SU-DHL-6 (cell line): ENCODE data around the gene NFKBIZ.

ENCODE experiments used
- H2AFZ ChIP-seq: fragments of 200-600 bp; sonication (generic); 2 replicates; pipeline ENCODE4 v1.6.1; 2014; ENCODE audit warnings: low read depth, mild to moderate bottlenecking, moderate library complexity, mixed read lengths, antibody characterized with exemption, low read length; ENCODE audit not compliant: severe bottlenecking
- H3F3A ChIP-seq: fragments of 200-600 bp; shearing (Covaris generic); 2 replicates; pipeline ENCODE4 v1.6.0; 2016; ENCODE audit warnings: antibody characterized with exemption, mild to moderate bottlenecking; ENCODE audit not compliant: insufficient read depth
- H3K27ac ChIP-seq: fragments of 200-600 bp; sonication (generic); 2 replicates; pipeline ENCODE4 v1.5.1; 2016; ENCODE audit warnings: low read depth, mild to moderate bottlenecking, low read length, moderate library complexity, mixed read lengths
- H3K27me3 ChIP-seq: fragments of 200-600 bp; sonication (generic), shearing (Covaris generic); 2 replicates; pipeline ENCODE4 v1.6.0; 2014; ENCODE audit warnings: mild to moderate bottlenecking, low read length
- H3K36me3 ChIP-seq: fragments of 200-600 bp; sonication (generic); 2 replicates; pipeline ENCODE4 v1.6.1; 2014; ENCODE audit warnings: mild to moderate bottlenecking, low read length, mixed read lengths
- H3K4me2 ChIP-seq: fragments of 300-600, 200-600 bp; shearing (Covaris generic), sonication (generic); 2 replicates; pipeline ENCODE4 v1.6.0; 2014; ENCODE audit warnings: low read length, low read depth, mild to moderate bottlenecking; ENCODE audit not compliant: poor library complexity, severe bottlenecking
- H3K4me3 ChIP-seq: fragments of 200-600 bp; sonication (generic); 2 replicates; pipeline ENCODE4 v1.5.1; 2014; ENCODE audit warnings: antibody characterized with exemption, low read length, mild to moderate bottlenecking, mixed read lengths; ENCODE audit not compliant: insufficient read depth, poor library complexity, severe bottlenecking
- H3K79me2 ChIP-seq: fragments of 200-600 bp; sonication (generic); 2 replicates; pipeline ENCODE4 v1.6.1; 2014; ENCODE audit warnings: mild to moderate bottlenecking, low read length, moderate library complexity; ENCODE audit not compliant: insufficient read depth
- H3K9ac ChIP-seq: fragments of 200-600 bp; sonication (generic); 2 replicates; pipeline ENCODE4 v1.7.0; 2014; ENCODE audit warnings: mild to moderate bottlenecking, low read length
- H3K9me2 ChIP-seq: fragments of 200-600 bp; sonication (generic); replicated peaks from 2 replicates; pipeline ENCODE4 v1.6.1; 2014; ENCODE audit warnings: low read length; ENCODE audit not compliant: insufficient read depth
- H3K9me3 ChIP-seq: fragments of 200-600 bp; sonication (generic); 2 replicates; pipeline ENCODE4 v1.6.1; 2014; ENCODE audit warnings: low read length, mixed read lengths; ENCODE audit not compliant: insufficient read depth
- H4K20me1 ChIP-seq: fragments of 200-600 bp; sonication (generic); 2 replicates; pipeline ENCODE4 v1.6.1; 2014; ENCODE audit warnings: low read depth, mild to moderate bottlenecking, antibody characterized with exemption, low read length, moderate library complexity, mixed read lengths
- CTCF ChIP-seq: fragments of 200-600 bp; sonication (generic); IDR thresholded peaks from one replicate; pipeline ENCODE4 v1.5.1; 2017; ENCODE audit warnings: antibody characterized with exemption, mild to moderate bottlenecking, low read length, moderate library complexity; ENCODE audit not compliant: insufficient read depth, poor library complexity, severe bottlenecking
- EZH2phosphoT487 ChIP-seq: fragments of 200-600 bp; sonication (generic), shearing (Covaris generic); conservative IDR thresholded peaks from 2 replicates; pipeline ENCODE4 v1.6.1; 2018; ENCODE audit warnings: mild to moderate bottlenecking, antibody characterized with exemption, low read length, moderate library complexity, mixed read lengths

NFKBIZ gene

GRCh38 chr3:101824702-101825101 lies 24.6 kb upstream of the NFKBIZ start:
- TF ChIP-seq CTCF: no peak
- no peak for TF ChIP-seq EZH2phosphoT487
- no peak overlapping the region for H2AFZ ChIP-seq
- H3K4me2 ChIP-seq: no peak overlapping the region
- peaks cover 6% of the 10 kb centered on the region; the same call in 1 of the 2 replicates for H3K36me3 ChIP-seq
- no peaks in the 10 kb centered on the region for H3K9me3 ChIP-seq
- no peak overlapping the region for H3K4me3 ChIP-seq
- H3K79me2 ChIP-seq: peaks cover 16% of the 10 kb centered on the region
- H3K27ac ChIP-seq: peak overlapping the region; percentile 90
- no peaks in the 10 kb centered on the region for H3K9me2 ChIP-seq
- H3K9ac ChIP-seq: no peak overlapping the region
- peaks cover 71% of the 10 kb centered on the region for H3F3A ChIP-seq
- no peaks in the 10 kb centered on the region for H3K27me3 ChIP-seq
- no peaks in the 10 kb centered on the region for H4K20me1 ChIP-seq

GRCh38 chr3:101825904-101826445 lies 23.3 kb upstream of the NFKBIZ start:
- TF ChIP-seq CTCF: no peak
- TF ChIP-seq EZH2phosphoT487: no peak
- peak overlapping the region; percentile 42 for H2AFZ ChIP-seq
- no peaks in the 10 kb centered on the region for H3K9me3 ChIP-seq
- H3K4me2 ChIP-seq: peak overlapping the region; percentile 42
- H3K79me2 ChIP-seq: peaks cover 29% of the 10 kb centered on the region
- H3K27me3 ChIP-seq: no peaks in the 10 kb centered on the region
- H3K27ac ChIP-seq: peak overlapping the region; percentile 90
- H3K9ac ChIP-seq: peak overlapping the region; percentile 13; the same call in 1 of the 2 replicates
- H3F3A ChIP-seq: peaks cover 67% of the 10 kb centered on the region
- H3K9me2 ChIP-seq: no peaks in the 10 kb centered on the region
- no peak overlapping the region for H3K4me3 ChIP-seq
- H4K20me1 ChIP-seq: no peaks in the 10 kb centered on the region
- 0 out of 2 replicates have a peak, but pooled peaks cover 8% of the 10 kb centered on the region for H3K36me3 ChIP-seq

- H3K4me2 ChIP-seq: peak overlapping the region; percentile 94
- peaks cover 61% of the 10 kb centered on the region for H3F3A ChIP-seq
- no peaks in the 10 kb centered on the region for H4K20me1 ChIP-seq
- no peaks in the 10 kb centered on the region for H3K9me2 ChIP-seq
- TF ChIP-seq EZH2phosphoT487 (no peak), CTCF (no peak)
- H3K36me3 ChIP-seq: peaks cover 8% of the 10 kb centered on the region; the same call in 1 of the 2 replicates
- H3K4me3 ChIP-seq: peak overlapping the region; percentile 80
- H3K79me2 ChIP-seq: peaks cover 44% of the 10 kb centered on the region
- H3K27ac ChIP-seq: peak overlapping the region; percentile 90
- H3K27me3 ChIP-seq: no peaks in the 10 kb centered on the region
- no peaks in the 10 kb centered on the region for H3K9me3 ChIP-seq
- H2AFZ ChIP-seq: peak overlapping the region; percentile 79
- H3K9ac ChIP-seq: peak overlapping the region; percentile 72
These were observed 21.8 kb upstream of the NFKBIZ start for GRCh38 chr3:101827211-101828174.
